HG03432 (cell line): ENCODE results near the gene SDR9C7.
"Not testable (repeated sequence)": the region's sequence is repeated elsewhere in the genome, so short reads cannot be mapped to it uniquely, and the experiment has no call there.

Source experiments
- ATAC-seq: cut with Tn5 transposase; IDR thresholded peaks from one replicate; pipeline ENCODE4 v1.9.1; 2021; ENCODE audit warnings: mild to moderate bottlenecking, moderate library complexity; ENCODE audit not compliant: unreplicated experiment

Gene SDR9C7

GRCh38 chr12:56954057-56954957 is 20.1 kb upstream of the SDR9C7 start:
- no peak for ATAC-seq

GRCh38 chr12:56953314-56953713 is 19.1 kb upstream of the SDR9C7 start:
- no peak for ATAC-seq

DNA sequence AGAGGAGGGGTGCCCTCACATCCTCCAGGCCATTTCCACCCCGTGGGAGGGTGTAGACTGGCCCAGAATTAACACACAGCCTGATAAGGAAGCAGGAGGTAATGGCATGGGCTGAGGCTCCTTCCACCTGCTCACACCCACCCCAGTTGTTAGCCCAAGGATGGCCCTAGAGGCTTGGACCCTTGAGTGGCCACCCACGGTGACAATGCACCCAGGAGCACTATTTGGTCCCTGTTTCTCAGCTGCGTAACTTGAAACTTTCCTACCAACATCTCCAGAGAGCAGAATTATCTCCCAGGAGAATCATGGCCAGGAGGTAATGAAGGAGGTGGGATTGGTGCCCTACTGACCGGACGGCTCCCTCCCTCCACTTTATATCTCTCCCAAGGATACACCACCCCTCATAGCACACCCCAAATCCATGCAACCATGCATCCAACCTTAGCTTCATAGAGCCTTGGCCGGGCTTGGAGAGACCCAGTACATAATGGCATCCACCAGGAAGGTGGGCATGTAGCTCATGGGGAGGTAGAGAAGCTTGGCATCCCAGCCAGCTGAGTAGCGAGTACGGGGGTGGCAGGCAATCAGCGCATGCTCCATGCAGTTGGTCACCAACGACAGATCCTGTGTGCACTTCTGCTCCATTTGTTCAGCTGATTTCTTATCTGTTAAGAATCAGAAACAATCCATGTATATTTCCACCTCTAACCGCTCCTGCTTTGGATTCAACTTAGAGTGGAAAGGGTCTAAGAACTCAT is 17.6 kb upstream of the SDR9C7 start:
- ATAC-seq = no peak

DNA sequence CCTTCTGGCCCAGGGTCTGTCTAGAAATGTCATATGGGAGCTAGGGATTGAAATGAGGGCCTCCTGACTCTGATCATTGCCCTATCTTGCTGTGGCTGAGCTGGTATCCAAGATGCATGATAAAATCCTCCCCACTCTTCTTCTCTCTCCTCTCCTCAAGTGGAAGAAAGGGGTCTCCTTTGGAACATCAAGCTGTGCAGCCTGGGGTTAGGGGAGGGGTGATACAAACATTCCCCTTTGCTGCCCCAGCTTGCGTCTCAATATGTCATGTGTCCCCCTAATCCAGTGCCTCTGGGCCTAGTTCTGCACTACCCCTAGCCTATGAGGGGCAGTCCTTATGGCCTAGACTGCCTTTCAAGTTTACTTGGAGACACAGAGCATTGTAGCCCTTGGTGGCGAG is 14.7 kb upstream of the SDR9C7 start:
- ATAC-seq = no peak

DNA sequence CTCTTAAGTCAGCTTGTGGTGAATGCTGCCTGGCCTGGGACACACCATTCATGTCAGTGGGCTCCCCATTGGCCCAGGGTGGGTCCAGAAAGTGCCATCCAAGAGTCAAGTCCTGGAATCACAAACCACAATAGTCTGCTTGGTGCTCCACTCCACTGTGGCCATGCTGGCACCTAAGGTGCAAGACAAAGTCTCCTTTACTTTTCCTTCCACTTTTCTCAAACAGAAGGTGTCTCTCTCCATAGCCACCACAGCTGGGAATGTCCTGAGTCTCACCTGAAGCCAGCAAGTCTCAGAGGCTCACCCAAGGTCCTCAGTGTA is 14.2 kb upstream of the SDR9C7 start:
- no peak for ATAC-seq

- ATAC-seq = no peak
Observed at GRCh38 chr12:56947633-56948456, 13.6 kb upstream of the SDR9C7 start.

GRCh38 chr12:56943878-56944277 is 9.7 kb upstream of the SDR9C7 start:
- ATAC-seq = no peak

DNA sequence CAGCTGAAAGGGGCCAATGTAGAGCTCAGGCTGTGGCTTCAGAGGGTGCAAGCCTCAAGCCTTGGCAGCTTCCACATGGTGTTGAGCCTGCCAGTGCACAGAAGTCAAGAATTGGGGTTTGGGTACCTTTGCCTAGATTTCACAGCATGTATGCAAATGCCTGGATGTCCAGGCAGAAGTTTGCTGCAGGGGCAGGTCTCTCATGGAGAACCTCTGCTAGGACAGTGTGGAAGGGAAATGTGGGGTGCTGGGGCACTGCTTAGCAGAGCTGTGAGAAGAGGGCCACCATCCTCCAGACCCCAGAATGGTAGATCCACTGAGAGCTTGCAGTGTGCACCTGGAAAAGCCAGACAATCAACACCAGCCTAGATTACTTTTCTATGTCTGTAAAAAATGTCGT is 9.2 kb upstream of the SDR9C7 start:
- not testable (repeated sequence) for ATAC-seq

DNA sequence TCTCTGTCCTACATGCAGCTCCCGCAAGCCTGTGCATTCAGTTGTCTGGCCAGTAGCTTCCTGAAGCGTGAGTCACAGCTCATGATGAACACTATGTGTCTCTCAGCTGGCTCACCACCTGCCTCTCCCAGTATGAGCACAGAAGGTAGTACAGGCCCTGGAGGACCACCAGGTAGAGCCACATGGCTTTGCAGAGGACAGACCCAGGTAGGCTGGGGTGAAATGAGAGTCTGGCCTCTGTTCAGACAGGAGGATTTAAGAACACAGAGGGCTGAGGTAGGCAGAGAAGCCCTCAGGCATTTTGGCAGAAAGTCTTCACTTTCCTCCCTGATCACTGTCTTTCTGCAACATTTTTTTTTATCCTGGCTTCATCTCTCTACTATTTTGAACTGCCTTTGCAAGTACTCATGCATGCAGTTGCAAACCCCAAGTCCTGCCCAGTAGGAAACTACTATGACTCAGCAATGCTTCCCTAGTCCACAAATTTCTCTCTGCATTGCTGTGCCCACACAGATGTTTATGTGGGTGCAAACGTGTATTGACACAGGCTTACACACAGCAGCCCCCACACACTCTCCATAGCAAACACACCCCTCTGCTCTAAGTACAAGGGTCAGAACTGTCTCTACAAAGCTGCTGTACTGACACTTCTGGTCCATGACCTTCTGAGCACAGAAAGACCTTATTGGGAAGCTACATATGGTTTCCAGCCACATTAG is 7.2 kb upstream of the SDR9C7 start:
- ATAC-seq = peak; percentile 62

DNA sequence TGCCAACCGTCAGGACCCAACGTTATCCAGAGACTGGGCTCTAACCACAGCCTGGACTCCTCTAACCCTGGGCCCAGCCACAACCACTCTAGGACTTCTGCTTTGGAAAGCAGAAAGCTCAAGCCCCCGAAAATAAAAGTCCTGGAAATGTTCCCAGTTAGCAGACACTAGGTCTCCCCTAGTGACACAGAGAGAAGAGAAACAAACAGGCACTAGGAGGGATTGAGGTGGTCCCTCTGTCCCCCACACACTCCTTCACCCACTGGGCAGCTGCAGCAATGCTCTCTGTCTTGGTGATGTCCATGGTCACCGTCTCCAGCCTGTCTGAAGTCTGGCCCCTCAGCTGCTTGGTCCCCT is 6.7 kb upstream of the SDR9C7 start:
- ATAC-seq = not testable (repeated sequence)

DNA sequence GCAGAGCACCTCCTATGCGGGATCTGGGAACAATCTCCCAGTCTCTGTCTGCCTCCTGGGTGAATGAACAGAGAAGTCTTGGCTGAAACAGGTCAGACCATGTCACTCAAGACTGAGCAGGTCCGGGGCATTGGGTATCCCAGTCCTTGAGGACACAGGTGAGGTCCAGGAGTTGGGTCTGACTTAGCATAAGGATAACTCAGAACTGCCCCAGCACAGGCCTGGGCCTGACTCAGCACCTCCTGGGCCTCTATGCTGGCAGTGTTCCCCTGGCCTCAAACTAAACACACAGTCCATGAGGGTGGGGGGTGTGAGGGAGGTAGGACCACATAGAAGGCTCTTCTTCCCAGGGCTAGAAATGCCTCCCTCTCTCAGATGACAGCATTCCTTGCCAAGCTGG is 1.5 kb upstream of the SDR9C7 start:
- no peak for ATAC-seq

DNA sequence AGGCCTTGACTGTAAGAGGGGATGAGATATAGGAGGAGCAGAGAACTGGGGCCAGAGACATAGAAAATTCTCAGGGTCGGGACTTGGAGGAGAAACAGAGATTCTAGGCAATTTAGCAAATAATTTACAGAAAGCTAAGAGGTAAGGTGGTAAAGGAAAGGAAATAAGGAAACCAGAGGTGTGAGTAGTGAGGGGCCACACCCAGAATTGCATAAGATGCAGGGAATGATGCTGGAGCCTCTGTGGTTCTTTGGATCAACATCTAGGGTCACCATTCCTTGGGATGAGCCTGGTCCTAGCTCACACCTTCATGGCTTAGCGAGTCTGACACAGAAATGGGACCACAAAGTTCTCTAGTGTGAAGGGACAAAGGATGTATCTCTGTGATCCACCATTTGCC is 949 bp upstream of the SDR9C7 start:
- ATAC-seq = no peak

DNA sequence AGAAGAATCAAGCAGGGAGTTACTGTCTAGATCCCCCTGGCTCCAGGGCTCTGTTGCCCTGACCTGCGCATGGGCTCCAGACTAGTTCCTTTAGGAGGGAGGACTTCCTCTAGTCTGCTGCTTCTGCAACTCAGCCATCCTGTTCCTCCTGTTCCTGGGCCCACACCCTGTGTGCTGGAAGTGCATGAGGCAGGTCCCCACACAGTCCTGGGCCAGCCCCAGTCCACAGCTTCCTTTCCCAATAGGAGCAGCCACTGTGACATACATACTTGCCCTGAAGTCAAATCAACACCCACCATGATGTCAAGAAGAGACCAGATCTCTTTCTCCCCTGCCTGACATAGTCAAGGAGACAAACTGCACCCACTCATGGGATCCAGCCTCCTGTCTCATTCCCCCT is 1.3 kb downstream of the SDR9C7 start:
- no peak for ATAC-seq

DNA sequence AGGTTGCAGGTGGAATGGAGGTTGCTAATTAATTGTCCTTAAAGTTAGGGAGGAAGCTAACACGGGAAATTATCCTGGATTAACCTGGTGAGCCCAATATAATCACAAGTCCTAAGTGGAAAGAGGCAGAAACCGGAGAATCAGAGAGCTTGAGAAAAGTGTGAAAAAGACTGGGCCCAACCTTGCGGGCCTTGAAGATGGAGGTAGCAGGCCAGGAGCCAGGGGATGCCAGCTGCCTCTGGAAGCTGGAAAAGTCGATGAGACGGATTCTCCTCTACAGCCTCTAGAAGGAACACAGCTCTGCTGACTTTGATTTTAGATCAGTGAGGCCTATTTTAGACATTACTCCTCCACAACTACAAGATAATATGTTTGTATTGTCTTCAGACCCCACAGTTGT is 2.1 kb downstream of the SDR9C7 start:
- ATAC-seq = no peak

DNA sequence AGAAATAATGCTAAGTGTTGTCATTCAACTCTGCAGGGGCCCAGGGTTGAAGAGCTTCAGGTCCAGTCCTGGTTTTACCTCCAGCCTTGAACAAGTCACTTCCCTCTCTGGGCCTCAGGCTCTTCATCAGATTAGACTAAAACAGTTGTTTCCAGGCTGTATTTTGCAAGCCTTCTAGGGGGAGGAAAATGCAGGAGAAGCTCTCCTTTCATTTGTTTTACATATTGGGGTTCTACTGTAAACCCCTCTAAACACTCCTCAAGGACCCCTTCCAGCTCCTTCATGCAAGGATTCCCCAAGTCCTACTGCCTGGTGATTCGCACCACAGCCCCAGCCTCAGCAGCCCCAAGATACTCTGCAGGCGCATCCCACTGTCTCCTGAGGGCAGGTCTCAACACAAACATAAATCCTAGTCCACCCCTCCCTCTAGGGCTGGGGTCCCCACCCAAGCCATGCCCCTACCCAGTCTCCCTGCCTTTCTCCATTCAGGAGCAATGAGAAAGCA is 2.7 kb downstream of the SDR9C7 start:
- no peak for ATAC-seq

DNA sequence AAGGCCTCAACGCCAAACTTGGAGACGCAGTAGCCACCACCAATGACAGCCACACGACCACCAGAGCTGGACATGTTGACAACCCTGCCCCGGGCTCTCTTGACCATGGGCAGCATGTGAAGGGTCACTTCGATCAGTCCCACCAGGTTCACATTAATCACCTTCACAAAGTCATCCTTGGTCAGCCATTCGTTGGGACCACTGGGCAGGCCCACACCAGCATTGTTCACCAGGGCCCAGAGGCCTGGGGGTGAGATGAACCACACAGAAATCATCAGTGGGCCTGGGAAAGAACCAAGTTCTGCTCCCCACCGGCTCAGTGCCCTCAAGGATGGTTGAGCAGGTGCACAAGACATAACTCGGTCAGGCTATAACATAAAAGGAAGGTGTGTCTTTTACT is 4.0 kb downstream of the SDR9C7 start:
- no peak for ATAC-seq

GRCh38 chr12:56929780-56930179 is 4.4 kb downstream of the SDR9C7 start:
- ATAC-seq = no peak

DNA sequence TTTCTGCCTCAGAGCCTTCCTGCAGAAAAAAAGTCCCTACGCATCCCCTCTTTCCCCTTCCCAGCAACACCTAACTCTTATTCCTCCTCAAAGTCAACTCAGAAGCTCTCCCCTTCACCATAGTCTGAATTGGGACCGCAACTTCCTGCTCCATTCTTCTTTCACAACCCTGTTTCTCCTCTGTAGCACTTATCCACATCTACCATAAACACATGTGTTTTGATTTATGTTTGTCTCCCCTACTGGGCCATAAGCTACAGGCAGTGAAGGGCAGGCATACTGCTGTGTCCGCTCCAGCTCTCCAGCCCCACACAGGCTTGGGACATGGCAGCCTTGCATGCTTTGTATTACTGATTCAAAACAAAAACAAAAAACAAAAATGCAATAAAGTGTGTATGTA is 5.9 kb downstream of the SDR9C7 start:
- ATAC-seq = no peak

DNA sequence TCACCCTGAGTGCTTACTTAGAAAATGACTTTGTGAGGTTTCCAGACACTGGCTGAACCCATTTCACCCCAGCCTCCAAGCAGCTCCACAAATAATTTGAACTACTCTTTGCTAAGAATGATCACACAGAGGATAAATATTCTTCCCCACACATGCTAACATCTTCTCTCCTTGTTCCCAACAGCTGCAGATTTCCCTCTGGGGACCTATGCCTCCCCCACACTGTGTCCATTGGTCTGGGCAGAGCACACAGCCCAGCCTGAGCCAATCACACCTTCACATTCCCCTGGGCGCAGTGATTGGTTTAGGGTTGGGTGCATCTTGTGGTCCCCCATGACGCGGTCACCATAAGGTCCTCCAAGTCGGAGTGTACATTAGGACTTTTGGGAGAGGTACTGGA is 6.9 kb downstream of the SDR9C7 start:
- no peak for ATAC-seq

DNA sequence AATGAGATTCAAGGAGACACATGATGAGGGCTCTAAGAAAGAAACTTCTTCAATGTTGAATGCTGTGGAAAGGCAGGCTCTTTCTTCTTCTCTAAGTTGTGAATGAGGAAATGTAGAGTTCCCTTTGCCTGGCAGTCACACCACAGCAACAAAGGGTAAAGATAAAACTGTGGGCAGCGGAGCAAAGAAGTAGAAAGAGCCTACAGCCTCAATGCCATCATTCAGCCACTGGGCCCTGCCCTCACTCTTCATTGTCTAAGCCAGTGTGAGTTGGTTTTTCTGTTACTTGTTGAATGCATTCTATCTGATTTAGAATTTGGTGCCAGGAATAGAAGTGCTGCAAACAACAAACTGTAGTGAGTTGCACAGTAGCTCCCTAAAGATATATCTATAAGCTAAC is 12.2 kb downstream of the SDR9C7 start:
- ATAC-seq = no peak

- no peak for ATAC-seq
Observed at GRCh38 chr12:56921346-56921745, 12.9 kb downstream of the SDR9C7 start.
